AG10803 (cell line): ENCODE results near the gene SORL1-AS1.
A peak's percentile ranks its signal among the peaks of the same experiment; 100 is the strongest.

Source experiments
- DNase-seq: peaks from one replicate; pipeline ENCODE4 v3.0.0; 2010; ENCODE audit warnings: low read depth
- H3K4me3 ChIP-seq: 2 replicates; pipeline ENCODE4 v1.5.1; 2011; ENCODE audit warnings: mild to moderate bottlenecking, low read length, control low read depth
- TF ChIP-seq, protein P1 (sequence below): conservative IDR thresholded peaks from 2 replicates; pipeline ENCODE4 v1.5.1; 2011; ENCODE audit warnings: mild to moderate bottlenecking, low read length, control low read depth, inconsistent platforms

SORL1-AS1 gene

DNA sequence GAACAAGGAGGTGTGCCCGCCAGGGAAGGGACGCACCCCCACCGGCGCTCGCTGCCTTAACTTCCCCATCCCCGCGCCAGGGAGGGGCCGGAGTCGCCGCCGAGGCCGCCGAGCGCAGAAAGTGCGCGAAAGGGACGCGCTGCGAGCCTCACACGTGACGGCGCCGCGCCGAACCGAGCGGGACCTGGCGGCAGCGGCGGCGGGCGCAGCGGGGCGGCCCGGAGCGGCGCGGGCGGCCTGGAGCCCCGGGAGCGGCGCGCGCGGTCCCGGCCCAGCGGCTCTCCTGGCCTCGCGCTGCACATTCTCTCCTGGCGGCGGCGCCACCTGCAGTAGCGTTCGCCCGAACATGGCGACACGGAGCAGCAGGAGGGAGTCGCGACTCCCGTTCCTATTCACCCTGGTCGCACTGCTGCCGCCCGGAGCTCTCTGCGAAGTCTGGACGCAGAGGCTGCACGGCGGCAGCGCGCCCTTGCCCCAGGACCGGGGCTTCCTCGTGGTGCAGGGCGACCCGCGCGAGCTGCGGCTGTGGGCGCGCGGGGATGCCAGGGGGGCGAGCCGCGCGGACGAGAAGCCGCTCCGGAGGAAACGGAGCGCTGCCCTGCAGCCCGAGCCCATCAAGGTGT lies 670 bp downstream of the SORL1-AS1 start, which contains the start of gene SORL1:
TSS of gene SORL1 (plus strand) at position 329 of the 623 bp plus-strand sequence. CDS start at position 347, 18 bp downstream.
- TF ChIP-seq, protein P1, sequence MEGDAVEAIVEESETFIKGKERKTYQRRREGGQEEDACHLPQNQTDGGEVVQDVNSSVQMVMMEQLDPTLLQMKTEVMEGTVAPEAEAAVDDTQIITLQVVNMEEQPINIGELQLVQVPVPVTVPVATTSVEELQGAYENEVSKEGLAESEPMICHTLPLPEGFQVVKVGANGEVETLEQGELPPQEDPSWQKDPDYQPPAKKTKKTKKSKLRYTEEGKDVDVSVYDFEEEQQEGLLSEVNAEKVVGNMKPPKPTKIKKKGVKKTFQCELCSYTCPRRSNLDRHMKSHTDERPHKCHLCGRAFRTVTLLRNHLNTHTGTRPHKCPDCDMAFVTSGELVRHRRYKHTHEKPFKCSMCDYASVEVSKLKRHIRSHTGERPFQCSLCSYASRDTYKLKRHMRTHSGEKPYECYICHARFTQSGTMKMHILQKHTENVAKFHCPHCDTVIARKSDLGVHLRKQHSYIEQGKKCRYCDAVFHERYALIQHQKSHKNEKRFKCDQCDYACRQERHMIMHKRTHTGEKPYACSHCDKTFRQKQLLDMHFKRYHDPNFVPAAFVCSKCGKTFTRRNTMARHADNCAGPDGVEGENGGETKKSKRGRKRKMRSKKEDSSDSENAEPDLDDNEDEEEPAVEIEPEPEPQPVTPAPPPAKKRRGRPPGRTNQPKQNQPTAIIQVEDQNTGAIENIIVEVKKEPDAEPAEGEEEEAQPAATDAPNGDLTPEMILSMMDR = peak; percentile 50
- peak within 1 kb of the TSS; percentile 56 for H3K4me3 ChIP-seq
- peak; percentile 36 for DNase-seq

GRCh38 chr11:121451178-121451985 lies 1.4 kb downstream of the SORL1-AS1 start:
- peak overlapping the region; percentile 53 for H3K4me3 ChIP-seq
- TF ChIP-seq, protein P1 = no peak
- DNase-seq = no peak

GRCh38 chr11:121450401-121450800 lies 2.4 kb downstream of the SORL1-AS1 start:
- no peak for DNase-seq
- TF ChIP-seq, protein P1 = no peak
- H3K4me3 ChIP-seq = no peak overlapping the region

- H3K4me3 ChIP-seq = no peak overlapping the region
- TF ChIP-seq, protein P1 = no peak
- DNase-seq = no peak
Measured at GRCh38 chr11:121449626-121450025, 3.1 kb downstream of the SORL1-AS1 start.

DNA sequence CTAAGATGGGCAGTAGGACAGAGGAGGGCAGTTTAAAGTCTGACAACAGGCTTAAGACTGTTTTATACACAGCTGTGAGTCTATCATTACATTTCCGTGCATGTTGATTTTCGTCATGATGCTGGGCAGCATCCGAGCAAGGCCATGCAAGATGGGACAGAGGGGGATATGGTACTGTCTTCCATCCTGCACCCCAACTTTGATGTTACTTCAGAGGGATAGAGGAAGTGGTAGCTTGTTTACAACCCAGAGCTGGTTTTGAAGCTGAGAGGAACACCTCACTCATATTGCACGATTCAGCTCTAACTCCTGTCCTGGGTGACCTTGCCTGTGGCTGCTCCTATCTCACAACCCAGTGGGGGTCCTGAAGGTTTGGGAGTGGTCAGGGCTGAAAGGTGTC lies 3.6 kb downstream of the SORL1-AS1 start:
- no peak for DNase-seq
- H3K4me3 ChIP-seq = no peak overlapping the region
- TF ChIP-seq, protein P1 = no peak

GRCh38 chr11:121448431-121448941 lies 4.3 kb downstream of the SORL1-AS1 start:
- TF ChIP-seq, protein P1 = no peak
- H3K4me3 ChIP-seq = no peak overlapping the region
- no peak for DNase-seq

- no peak overlapping the region for H3K4me3 ChIP-seq
- no peak for DNase-seq
- TF ChIP-seq, protein P1 = no peak
Measured at GRCh38 chr11:121448011-121448410, 4.8 kb downstream of the SORL1-AS1 start.
